ENCODE measurements around the gene BLOC1S5. TPM values are rescaled to one million over a fixed set of nuclear protein-coding genes. Genes with fewer than 3 reads are reported as not detected.

BLOC1S5 gene
- total RNA-seq, 1 donor from 2014 or later: 10.7 TPM

DNA sequence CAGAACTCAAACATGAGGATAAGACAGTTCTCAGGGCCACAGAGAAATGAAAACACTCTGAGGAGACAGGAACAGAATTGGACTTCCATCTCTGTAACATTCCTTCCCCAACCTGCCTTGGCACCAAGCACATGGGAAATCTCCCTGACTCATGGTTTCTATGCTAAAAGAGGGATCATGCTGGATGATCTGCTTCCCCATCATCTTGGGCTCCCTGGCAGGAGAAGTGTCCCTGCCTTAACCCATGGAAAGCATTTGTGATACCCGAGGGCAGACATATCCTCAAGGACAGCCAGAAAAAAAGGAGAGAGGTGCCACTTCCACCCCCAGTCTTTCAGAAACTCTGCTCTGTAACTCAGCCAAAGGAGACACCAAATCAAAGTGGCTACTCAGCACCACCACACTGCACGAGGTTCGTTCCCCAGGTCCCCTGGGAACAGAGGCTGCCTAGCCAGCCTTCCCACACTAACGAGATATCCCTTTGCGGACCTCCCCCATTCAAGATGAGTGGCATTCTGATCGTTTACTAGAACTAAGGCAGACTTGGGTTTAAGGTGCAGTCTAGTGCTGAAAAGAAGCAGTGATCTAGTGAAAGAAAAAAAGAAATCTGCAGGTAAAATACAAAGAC, 34.8 kb downstream of the BLOC1S5 start:
- H3K9me3 ChIP-seq: no peaks in the 10 kb centered on the region
- H3K27ac ChIP-seq: no peak overlapping the region
- H3K4me1 ChIP-seq: peaks cover 6% of the 10 kb centered on the region
- no peaks in the 10 kb centered on the region for H3K36me3 ChIP-seq
- H3K27me3 ChIP-seq: no peaks in the 10 kb centered on the region
- TF ChIP-seq, protein P1, sequence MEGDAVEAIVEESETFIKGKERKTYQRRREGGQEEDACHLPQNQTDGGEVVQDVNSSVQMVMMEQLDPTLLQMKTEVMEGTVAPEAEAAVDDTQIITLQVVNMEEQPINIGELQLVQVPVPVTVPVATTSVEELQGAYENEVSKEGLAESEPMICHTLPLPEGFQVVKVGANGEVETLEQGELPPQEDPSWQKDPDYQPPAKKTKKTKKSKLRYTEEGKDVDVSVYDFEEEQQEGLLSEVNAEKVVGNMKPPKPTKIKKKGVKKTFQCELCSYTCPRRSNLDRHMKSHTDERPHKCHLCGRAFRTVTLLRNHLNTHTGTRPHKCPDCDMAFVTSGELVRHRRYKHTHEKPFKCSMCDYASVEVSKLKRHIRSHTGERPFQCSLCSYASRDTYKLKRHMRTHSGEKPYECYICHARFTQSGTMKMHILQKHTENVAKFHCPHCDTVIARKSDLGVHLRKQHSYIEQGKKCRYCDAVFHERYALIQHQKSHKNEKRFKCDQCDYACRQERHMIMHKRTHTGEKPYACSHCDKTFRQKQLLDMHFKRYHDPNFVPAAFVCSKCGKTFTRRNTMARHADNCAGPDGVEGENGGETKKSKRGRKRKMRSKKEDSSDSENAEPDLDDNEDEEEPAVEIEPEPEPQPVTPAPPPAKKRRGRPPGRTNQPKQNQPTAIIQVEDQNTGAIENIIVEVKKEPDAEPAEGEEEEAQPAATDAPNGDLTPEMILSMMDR (IDR thresholded peaks at IDR 0.05): no peak
- no peak for ATAC-seq
- intact Hi-C loops (cut with DNase I): no loop called here
- no peak overlapping the region for H3K4me3 ChIP-seq
- DNase-seq: no peak

DNA sequence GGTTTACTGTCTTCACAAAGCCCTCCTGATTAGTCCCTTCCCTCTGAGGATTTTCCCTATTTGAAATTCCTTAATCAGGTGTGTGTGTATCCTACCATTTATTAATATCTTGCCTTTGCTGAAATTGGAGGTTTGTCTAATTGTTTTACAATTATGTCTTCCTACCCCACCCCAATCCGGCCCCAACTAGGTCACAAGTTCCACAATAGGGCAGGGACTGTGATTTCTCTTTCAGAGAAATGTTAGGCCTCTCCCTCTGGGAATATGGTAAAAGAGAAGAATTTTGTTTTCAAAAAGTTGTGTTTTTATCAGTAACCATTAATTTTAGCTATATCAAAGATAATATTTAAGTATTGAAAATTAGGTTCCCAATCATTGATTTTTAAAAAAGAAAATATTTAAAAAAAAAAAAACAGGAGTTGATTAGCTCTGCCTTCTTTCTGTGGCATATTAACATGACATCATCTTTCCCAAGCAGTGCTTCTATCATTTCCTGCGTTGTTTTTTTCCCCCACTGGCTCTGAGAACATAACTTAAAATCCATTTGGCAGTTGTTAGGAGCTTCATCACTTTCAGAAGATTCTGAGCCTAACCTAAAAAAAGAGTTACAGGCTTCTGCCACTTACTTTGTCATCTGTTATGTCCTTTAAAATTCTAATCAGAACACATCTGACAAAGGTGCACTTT, 36.1 kb downstream of the BLOC1S5 start:
- DNase-seq (no peak), ATAC-seq (no peak)
- no peaks in the 10 kb centered on the region for H3K27me3 ChIP-seq
- no peak overlapping the region for H3K4me3 ChIP-seq
- TF ChIP-seq, protein P1 (IDR thresholded peaks at IDR 0.05): no peak
- peaks cover 6% of the 10 kb centered on the region for H3K4me1 ChIP-seq
- intact Hi-C loops (cut with DNase I): no loop called here
- no peaks in the 10 kb centered on the region for H3K36me3 ChIP-seq
- H3K27ac ChIP-seq: no peak overlapping the region
- H3K9me3 ChIP-seq: no peaks in the 10 kb centered on the region

DNA sequence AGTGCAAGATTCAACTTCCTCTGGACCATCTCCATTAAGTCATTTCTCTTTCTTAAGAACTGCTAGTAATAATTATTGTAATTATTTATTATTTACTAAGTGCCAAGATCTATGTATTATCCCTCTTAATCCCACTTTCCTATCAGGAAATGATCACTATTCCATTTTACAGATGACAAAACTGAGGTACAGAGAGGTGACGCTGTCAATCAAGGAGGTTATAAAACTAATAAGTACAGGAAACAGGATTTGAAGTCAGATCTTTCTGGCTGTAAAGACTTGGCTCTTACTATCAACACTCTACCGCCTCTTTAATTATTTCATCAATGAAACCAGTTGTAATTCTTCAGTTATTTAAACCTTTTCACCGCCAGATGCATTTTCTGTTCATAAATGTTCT, 37.4 kb downstream of the BLOC1S5 start:
- Histone ChIP-seq H3K4me1 (peaks cover 6% of the 10 kb centered on the region), H3K27ac (no peak overlapping the region), H3K4me3 (no peak overlapping the region), H3K36me3 (no peaks in the 10 kb centered on the region), H3K9me3 (no peaks in the 10 kb centered on the region), H3K27me3 (no peaks in the 10 kb centered on the region)
- intact Hi-C loops (cut with DNase I): no loop called here
- TF ChIP-seq, protein P1 (IDR thresholded peaks at IDR 0.05): no peak
- ATAC-seq (no peak), DNase-seq (no peak)

DNA sequence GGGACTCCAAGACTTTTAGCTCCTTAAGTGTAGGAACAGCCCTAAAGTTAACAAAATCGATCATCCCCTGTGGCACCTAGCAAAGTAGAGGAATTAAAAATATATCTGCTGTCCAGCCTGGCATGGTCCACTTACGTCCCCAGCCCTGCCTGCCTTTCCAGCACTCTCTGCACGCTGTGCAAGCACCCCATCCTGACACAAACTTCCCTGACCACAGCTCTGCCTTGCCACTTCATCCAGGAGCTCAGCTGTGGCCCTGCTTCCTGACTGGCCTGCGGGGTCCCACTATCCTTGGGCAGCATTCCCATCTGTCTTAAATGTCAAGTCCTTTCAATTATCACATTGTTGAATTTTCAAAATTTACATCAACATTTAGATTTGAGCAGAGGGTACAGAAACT, 39.0 kb downstream of the BLOC1S5 start:
- no peaks in the 10 kb centered on the region for H3K27me3 ChIP-seq
- TF ChIP-seq, protein P1 (IDR thresholded peaks at IDR 0.05): no peak
- H3K4me1 ChIP-seq: peaks cover 6% of the 10 kb centered on the region
- ATAC-seq (no peak), DNase-seq (no peak)
- no peak overlapping the region for H3K27ac ChIP-seq
- no peak overlapping the region for H3K4me3 ChIP-seq
- intact Hi-C loops (cut with DNase I): no loop called here
- no peaks in the 10 kb centered on the region for H3K36me3 ChIP-seq
- no peaks in the 10 kb centered on the region for H3K9me3 ChIP-seq

DNA sequence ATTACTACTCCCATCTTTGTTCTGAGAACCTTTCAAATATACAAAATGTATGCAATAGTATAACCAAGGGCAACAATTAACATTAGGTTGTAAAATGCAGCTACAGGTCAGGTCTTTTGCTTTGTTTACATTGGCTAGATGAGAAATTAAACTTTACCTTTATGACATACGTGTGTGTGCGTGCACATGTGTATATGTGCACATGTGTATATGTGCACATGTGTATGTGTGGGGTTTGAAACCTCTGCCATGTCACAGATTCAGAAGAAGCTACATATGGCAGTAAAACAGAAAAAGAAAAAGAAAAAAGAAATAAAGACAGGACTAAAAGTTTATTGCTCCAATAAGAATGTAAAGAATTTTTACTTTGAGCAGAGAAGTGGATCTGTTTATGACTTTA, 40.6 kb downstream of the BLOC1S5 start:
- ATAC-seq (no peak), DNase-seq (no peak)
- Histone ChIP-seq H3K4me1 (peaks cover 5% of the 10 kb centered on the region), H3K36me3 (no peaks in the 10 kb centered on the region), H3K9me3 (no peaks in the 10 kb centered on the region), H3K4me3 (no peak overlapping the region), H3K27ac (no peak overlapping the region), H3K27me3 (no peaks in the 10 kb centered on the region)
- intact Hi-C loops (cut with DNase I): no loop called here
- TF ChIP-seq, protein P1 (IDR thresholded peaks at IDR 0.05): no peak

Data from upper lobe of right lung (tissue), 1 donor.